GM18511 (cell line): ENCODE results near the gene BEND7.
"Not testable (repeated sequence)": the region's sequence is repeated elsewhere in the genome, so short reads cannot be mapped to it uniquely, and the experiment has no call there.

Source experiments
- ATAC-seq: cut with Tn5 transposase; IDR thresholded peaks from one replicate; pipeline ENCODE4 v1.9.1; 2021; ENCODE audit warnings: mild to moderate bottlenecking, moderate library complexity; ENCODE audit not compliant: unreplicated experiment

BEND7 gene

DNA sequence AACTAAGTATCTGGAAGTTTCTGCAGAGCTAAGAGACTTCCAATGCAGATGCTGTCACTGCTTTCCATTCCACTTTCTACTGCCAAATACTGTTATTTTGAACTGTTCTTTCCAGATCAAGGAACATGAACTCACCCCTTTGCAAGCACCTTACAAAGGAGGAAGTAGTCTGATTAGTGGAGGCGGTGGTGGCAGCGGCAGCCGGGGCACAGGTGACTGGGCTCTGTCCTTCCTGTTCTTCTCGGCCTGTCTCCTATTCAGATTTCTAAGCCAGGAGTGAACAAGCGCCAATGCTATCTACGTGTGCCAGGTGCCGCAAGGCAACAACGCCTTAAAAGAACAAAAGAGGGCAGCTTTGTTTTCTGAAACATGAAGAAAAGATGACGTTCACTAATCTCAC, 44.9 kb downstream of the BEND7 start:
- no peak for ATAC-seq

DNA sequence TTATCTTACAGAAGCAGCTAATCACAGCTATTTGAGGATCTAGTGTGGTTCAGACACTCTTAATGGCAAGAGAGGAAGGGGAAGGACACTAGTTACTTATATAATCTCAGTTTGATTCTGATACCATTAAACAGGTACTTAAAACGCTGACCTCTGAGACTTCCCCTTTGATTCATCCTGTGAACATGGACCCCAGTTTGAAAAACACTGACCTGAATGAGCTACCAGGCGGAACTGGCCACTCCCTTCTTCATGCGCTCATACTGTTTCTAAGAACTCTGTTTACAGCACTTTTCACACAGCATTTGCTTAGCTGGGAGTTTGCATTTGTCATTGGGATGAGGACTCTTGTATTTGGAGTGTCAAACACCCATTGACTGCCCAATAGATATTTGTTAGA, 45.7 kb downstream of the BEND7 start:
- ATAC-seq = no peak

DNA sequence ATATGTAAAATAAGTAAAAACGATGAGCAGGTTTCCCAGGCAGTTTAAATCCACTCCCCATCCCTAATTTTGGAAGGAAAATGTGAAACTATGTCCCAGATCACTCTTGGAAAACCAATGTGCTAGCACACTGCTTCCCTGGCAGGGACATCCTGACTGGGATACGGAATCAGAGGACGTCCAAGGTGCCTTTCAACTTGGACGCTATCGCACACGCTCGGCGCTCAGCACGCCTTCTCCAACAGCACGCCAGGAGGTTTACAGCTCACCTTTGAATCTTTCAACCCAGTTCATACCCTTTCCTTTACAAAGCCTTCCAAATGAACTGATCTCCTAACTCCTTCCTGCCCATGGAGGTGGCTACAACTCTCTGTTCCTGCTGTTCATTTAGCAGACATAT, 47.1 kb downstream of the BEND7 start:
- ATAC-seq = no peak

DNA sequence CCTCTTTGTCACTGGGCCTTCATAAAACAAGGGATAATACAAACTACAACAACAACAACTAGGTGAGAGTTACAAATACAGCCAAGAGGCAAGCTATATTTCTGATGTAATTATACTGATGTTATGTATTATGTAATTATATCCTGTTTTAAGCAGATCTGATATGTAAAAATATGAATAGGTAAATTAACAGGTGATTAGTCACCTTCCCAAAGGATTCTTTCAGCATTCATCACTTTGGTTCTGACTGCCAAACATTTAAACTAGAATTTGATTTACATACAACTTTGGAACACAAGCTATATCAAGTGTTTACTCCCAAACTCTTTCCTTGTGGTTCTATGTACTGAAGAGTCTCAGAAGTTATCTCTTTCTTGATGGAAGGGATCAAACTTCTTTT, 53.7 kb downstream of the BEND7 start:
- no peak for ATAC-seq

DNA sequence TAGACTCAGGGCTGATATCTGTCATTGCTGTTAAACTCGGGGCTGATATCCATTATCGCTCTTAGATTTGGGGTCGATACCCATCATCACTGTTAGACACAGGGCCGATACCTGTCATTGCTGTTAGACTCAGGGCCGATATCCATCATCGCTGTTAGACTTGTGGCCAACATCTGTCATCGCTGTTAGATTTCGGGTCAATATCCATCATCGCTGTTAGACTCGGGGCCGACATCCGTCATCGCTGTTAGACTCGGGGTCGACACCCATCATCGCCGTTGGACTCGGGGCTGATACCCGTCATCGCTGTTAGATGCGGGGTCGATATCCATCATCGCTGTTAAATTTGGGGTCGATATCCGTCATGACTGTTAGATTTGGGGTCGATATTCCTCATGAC, 54.8 kb downstream of the BEND7 start:
- no peak for ATAC-seq

DNA sequence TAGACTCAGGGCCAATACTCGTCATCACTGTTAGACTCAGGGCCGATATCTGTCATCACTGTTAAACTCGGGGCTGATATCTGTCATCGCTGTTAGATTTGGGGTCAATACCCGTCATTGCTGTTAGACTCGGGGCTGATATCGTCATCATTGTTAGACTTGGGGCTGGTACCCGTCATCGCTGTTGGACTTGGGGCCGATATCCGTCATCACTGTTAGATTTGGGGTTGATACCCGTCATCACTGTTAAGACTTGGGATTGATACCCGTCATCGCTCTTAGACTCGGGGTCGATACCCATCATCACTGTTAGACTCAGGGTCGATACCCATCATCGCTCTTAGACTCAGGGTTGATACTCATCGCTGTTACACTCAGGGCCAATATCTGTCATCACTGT, 56.5 kb downstream of the BEND7 start:
- ATAC-seq = no peak

DNA sequence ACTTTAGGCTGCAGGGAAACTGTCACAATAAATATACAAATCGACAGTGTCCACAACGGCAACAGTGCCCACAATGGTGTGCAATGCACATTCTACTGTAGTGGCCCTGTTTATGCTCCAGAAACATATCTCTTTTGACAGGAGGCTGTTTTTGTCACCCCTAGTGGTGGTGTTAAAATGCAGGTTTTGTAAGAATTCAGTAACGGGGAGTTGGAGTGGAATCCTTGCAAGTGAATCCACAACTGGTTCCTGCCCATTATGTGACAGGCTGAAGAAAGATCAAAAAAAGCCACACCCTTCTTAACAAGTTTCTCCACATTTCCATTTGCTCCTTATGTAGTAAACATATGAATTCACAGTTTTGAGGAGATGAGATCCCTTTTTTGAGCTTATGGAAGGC, 58.5 kb downstream of the BEND7 start:
- no peak for ATAC-seq

DNA sequence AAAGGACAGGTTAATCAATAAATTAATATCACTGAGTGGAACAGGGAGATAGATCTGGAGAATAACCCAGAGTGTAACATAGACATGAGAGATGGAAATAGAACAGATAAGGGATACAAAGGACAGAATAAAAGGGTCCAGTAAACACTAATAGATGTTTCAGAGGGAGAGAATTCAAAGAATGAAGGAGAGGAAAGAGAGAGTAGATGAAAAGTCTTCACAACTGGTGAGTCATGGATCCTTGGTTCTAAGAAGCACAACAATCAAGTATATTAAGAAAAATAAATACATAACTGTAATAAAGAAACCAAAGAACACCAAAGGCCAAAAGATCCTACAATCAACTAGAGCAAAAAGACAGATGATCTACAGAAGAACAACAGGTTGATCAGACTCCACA, 66.3 kb downstream of the BEND7 start:
- ATAC-seq = no peak

DNA sequence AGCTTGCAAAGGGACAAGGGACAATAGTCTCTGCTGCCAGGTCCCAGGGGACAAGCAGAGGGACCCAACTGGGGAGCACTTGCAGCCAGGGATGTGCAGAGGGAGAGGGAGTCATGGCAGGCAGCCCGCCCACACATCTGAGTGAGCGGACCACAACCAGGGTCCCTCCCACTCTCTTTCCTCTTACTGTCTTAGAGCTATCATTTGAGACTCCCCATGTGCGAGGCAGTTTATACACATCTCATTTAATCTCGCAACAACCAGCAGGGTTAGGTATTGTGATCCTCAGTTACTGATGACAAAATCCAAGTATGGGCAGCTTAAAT, 70.2 kb downstream of the BEND7 start:
- ATAC-seq = no peak

DNA sequence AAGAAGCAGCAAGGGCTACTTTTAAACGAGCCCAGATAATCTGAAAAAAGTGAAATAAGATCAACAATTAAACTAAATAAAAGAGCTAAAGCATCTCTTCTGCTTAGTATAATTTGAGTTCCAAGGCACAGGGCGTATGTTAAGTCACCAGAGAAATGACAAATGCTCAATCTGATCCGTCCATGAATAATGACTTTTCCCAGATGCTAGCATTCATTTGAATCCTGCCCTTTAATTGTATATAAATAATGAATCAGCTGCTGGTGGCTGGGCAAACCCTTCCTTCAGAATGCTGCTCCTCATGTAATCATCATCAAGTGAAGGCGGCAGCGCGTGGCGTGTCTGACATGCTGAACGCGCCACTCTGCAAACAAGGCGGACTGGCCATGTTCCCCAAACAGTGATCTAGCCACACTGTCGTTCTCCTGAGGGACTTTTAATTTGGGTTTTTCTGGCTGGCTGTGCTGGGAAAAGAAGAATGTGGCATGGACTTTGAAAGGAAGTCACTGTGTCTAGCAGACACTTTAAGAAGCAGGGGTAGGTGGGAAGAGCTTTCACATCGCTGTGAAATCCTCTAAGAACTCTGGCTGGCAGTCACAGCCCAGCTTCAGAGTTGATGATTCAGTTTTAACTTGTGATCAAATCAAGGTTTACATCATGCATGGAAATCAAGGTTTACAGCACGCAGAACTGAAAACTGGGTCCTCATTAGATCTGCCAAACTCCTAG, 70.7 kb downstream of the BEND7 start:
- ATAC-seq = no peak

DNA sequence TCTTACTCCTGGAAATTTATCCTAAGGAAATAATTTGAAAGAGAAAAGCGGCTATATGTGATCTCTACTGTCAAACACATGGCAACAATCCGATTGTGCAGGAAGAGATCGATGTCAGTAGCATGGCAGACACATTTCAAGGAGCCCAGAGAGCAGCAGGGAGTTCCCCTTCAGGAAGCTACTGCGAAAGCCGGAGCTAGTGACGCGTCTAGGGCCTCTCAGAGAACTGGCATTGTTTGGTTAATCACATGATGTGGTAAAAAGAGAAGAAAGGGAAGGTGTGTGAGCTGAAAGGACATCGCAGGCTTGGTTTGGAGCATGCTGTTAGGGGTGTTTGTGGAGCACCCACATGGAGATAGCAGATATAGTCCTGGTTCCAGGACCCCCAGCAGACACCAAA, 74.9 kb downstream of the BEND7 start:
- ATAC-seq = no peak

DNA sequence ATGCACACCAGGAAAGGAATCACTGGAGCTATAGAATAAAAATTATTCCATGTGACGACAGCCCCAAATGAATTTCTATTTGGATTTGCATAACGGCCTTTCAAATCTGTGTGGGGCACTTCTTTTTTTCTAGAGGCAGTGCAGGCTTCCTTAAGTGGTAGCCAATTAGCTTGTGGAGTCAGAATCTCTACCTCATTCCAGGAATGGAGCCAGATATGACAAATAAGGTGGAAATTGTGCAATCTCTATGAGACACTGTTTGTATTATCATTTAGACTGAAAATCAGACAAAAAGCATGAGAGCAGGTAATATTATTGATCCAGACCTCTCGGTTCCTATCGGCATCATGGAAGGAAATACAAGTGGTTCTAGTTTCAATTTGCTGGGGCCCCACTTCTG, 78.7 kb downstream of the BEND7 start:
- ATAC-seq = no peak

DNA sequence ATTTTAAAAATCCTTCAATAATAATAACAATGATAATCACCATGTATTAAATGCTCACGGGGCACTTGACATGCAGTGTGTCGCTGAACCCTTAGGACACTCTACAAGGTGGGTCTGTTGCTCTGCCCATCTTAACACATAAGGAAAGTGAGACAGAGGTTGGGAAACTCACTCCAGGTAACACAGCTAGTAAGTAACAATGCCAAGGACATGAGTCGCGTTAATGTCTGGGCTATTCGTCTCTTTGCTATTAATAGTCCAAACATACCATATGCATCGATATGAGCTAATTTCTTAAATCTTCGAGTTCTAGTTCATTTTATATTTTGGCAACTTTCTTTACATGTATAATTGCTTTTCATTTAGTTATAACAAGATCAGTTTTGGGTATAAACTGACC, 79.5 kb downstream of the BEND7 start:
- ATAC-seq = no peak

DNA sequence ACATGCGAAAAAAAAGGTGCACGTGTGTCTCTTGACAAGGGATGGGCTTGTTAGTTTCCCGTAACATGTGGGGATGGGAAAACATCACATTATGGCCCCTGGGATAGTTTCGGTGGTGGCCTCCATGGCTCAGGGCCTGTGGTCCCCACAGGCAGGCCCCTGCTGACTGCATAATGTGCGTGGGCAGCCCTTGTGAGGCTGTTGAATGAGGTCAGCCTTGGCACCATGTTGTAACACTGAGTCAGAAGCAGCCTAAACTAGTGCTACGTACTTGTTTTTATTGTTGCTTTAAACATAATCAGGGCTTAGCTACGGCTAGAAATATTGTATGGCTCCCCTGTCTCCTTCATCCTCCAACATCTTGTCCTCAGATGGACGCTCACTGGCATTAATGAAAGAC, 80.6 kb downstream of the BEND7 start:
- ATAC-seq = no peak

DNA sequence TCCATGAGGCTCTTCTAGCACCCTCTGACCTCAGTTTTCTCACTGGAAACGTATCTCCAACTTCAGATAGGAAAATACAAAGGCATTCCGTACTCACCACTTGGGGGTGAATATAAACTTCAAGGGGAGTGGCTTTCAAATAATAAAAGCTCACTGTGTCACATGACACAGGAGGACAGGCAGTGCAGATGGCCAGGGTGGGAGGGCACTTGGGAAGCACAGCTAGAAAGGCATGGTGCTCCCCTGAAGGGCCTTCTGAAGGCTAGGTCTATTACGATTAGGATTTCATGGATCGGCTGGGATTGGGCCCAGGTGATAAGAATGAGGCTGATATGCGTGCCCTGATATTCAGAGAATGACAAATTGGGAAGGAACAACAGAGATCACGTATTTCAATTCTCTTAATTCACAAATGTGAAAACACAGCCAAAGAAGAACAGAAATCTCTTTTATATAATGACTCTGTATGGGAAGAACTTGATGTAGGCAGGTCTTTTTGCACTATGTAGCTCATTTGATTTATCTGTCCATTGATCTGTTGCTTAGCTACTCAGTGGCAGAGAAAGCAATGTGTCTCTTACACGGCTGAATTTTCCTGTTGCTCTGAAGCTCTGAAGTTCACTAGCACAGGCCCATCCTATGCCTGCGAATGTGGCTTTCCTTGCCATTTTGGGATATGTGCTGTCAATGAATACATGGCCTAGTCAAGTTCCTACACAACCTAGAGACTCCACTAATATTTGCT, 83.0 kb downstream of the BEND7 start:
- ATAC-seq = no peak

DNA sequence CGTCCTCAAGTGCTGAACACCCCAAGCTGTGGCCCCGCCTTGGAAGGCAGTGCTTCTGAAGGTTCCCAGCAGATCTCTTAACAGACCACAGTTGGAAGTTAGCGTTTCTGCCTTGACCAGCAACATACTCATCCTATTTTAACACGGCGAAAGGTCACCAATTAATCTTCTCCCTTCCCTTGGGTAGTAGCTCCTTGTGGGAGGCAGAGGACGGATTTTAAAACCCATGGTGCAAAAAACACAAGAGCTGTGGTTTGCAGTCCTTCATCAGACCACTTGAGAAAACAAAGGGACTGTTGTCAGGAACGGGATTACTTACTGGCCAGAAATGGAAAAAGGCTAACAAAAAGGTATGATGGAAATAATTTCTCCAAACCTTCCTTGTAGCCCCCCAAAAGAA, 87.3 kb downstream of the BEND7 start:
- ATAC-seq = no peak

DNA sequence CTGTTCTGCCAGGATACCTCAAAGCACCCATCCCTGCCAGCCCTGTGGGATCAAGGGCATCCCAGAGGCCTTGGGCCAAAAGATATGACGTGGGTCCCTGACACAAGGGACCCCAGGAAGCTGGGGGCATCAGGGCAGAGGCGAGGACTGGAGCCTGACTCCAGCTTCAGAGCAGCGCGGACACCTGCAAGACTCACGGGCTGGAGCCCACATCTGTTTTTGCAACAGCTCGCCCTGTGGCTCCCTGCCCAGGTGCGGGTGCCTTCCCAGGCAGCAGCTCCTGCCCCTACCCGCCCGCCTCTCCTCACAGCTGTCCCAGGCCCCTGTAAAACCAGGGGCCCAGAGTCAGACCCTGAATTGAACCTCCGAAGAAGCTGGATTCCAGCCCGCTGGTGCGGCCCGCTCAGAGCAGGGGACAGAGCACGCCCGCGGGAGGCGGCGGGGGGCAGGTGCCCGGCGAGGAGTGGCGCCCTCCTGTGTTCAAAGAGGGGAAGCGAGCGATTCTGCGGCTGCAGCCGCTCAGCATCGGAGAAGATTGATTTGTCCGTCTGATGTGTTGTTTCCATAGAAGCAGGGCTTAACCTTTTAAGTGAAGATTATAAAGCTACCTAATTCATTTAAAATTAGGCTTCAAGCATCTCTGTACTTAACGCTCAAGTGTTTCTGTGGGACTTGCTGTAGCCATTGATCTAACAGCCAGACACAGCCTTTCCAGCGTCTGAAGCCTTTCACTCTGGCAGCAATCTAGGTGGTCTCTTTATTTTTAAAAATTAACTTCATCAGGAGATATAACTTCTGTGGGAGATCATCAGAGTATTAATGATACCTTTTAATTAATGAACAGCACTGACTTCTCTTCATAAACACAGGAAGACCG, 88.4 kb downstream of the BEND7 start:
- ATAC-seq = peak; percentile 68

DNA sequence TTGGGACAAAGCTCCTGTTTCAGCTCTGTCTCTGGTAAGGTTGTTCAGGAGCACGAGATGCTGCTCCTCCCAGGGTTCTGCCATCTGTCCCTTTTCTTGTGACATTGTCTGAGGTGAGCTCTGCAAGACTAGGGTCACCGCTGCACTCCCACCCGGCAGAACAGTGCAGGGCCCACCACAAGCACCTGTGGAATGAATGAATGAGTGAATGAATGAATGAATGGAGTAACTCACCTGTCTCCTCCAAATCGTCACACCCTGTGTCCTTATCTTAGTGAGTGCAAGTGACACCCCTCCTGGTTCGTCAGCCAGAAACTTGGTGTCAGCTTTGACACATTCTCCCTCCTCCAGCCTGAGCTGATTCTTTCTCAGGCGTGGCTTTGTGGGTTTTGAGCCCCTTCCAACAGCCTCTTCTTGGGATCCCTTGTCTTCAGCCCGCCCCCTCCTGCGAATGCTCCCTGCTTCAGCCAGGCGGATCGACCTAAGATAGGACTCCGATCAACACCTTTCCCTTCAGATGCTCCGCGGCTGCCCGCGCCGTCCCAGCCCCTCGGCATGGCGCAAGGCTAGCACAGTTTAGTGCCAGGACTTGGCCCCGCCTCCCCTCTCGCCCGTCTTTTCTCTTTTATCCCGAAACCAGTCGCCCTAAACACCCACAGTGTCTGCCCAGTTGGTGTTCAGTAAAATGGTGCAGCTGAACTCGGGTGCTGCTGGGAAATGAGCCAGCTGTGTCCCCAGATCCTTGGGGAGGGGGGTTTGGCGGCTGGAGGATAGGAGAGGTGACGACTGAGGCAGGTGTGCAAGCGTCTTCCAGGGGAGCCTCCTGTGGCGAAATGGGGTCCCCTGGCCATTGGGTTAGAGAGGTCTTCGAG, 89.3 kb downstream of the BEND7 start:
- no peak for ATAC-seq

DNA sequence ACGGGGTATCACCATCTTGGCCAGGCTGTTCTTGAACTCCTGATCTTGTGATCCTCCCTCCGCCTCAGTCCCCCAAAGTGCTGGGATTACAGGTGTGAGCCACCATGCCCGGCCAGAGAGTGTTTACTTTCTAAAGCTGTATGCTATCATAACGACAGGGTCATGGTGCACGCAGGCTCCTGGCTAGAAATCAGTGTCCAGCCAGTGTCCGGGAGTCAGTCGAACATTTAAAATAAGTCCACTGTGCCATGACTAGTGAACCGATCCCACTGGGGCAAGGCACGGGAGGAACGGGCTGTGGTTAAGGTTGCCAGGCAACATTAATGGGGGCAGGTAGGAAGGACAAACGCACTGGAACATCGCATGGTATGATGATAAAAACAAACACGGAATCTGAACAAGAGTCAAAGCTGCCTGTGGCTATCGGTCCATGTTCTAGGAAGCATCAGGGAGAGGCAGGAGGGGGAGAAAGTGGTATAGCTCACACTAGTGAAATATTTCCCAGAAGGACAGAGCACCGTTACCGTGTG, 91.7 kb downstream of the BEND7 start:
- ATAC-seq = no peak

DNA sequence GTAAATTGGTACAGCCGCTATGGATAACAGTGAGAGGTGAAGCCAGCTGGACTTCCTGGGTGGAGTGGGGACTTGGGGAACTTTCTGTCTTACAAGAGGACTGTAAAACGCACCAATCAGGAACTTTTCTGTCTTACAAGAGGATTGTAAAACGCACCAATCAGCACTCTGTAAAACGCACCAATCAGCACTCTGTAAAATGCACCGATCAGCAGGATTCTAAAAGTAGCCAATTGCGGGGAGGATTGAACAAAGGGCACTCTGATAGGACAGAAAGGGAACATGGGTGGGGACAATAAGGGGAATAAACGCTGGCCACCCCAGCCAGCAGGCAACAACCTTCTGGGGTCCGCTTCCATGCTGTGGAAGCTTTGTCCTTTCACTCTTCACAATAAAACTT, 100.9 kb downstream of the BEND7 start:
- not testable (repeated sequence) for ATAC-seq

DNA sequence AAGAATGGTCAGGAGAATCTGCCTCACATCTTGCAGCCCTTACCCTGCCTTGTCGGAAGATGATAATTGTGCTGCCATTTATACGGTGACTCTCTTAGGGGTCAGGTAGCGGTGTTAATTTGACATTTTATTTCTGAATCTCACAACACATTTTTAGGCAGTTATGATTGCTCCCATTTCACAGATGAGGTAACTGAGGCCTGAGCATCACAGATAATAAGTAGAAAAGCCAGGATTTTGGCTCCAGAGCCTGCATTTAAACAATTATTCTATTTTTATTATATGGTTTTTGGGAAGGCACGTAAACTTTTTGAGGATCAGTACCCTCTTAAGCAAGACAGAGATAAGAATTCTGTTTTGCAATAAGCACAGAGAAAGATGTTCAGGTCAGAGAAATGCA, 103.4 kb downstream of the BEND7 start:
- ATAC-seq = no peak
